K562 (cell line): ENCODE measurements around the gene RAPGEF5. TPM values are rescaled to one million over a fixed set of nuclear protein-coding genes. Genes with fewer than 3 reads are reported as not detected.

ENCODE experiments used
- ATAC-seq: fragments of 200-7000 bp; cut with Tn5 transposase; 3 replicates; pipeline ENCODE4 v1.9.1; 2020; ENCODE audit warnings: moderate library complexity
- BruUV-seq: library from RNA; stranded (reverse); fragments of 400-500 nt; replicated peaks from 2 replicates; lab custom pipeline; 2021; lab: Mats Ljungman, UMichigan
- CTCF ChIA-PET: fragments of 300-600 bp; formaldehyde crosslinking; extraction: SDS; loops from one replicate; lab custom pipeline; 2021; ENCODE audit warnings: low intra/inter-chr PET ratio; lab: Yijun Ruan, JAX
- POLR2A ChIA-PET: fragments of 300-600, 350-650 bp; sonication (Branson Sonifier 250); formaldehyde crosslinking; extraction: SDS; loops from one replicate; lab custom pipeline; 2021; ENCODE audit warnings: antibody characterized with exemption, inconsistent platforms; lab: Yijun Ruan, JAX
- DNase-seq, 4 experiments: peaks; one replicate each; pipeline versions ENCODE4 v3.0.0 to v3.0.0-alpha.2; 2011 to 2018; ENCODE audit warnings: low spot score in 3 of 4, mixed read lengths in 3 of 4; ENCODE audit errors: extremely low read depth in 1 of 4
- FAIRE-seq: peaks from 2 replicates; lab custom pipeline; 2011; peaks lifted over from hg19 to GRCh38; lab: Jason Lieb, UNC
- H2AFZ ChIP-seq: 2 replicates; pipeline ENCODE4 v1.6.0; 2011; ENCODE audit warnings: low read depth, low read length, control low read depth, inconsistent platforms
- H3K27ac ChIP-seq: fragments of 200-600 bp; 3 replicates; pipeline ENCODE4 v1.8.0; 2011; ENCODE audit warnings: low read depth, mild to moderate bottlenecking, control low read depth, inconsistent platforms, low read length, moderate library complexity, mixed read lengths; ENCODE audit errors: extremely low read depth
- H3K27me3 ChIP-seq, 2 experiments: fragments of 300-600 bp in 1 of 2; 2 replicates in 1 of 2; 3 replicates in 1 of 2; pipeline versions ENCODE4 v1.6.0 to v1.8.0; 2011; ENCODE audit warnings: inconsistent platforms in 2 of 2, low read length in 2 of 2, mild to moderate bottlenecking in 1 of 2, mixed read lengths in 1 of 2, moderate library complexity in 1 of 2; ENCODE audit not compliant: control insufficient read depth in 2 of 2, insufficient read depth in 2 of 2
- H3K36me3 ChIP-seq: fragments of 300-600 bp; 3 replicates; pipeline ENCODE4 v1.8.0; 2011; ENCODE audit warnings: mild to moderate bottlenecking, low read length, inconsistent platforms; ENCODE audit not compliant: control insufficient read depth, insufficient read depth
- H3K4me1 ChIP-seq, 2 experiments: fragments of 200-600 bp in 1 of 2; replicated peaks in 1 of 2; 2 replicates in 1 of 2; 3 replicates in 1 of 2; pipeline versions ENCODE4 v1.5.1 to v1.8.0; 2011; ENCODE audit warnings: inconsistent platforms in 2 of 2, low read length in 2 of 2, mild to moderate bottlenecking in 1 of 2, mixed read lengths in 1 of 2, moderate library complexity in 1 of 2; ENCODE audit not compliant: control insufficient read depth in 2 of 2, insufficient read depth in 2 of 2
- H3K4me2 ChIP-seq: 2 replicates; pipeline ENCODE4 v1.6.1; 2011; ENCODE audit warnings: low read length, control low read depth, inconsistent platforms, mixed read lengths; ENCODE audit not compliant: insufficient read depth
- H3K4me3 ChIP-seq: fragments of 200-600 bp; sonication (generic), shearing (Covaris generic); 2 replicates; pipeline ENCODE4 v1.5.1; 2016; ENCODE audit warnings: control low read depth, inconsistent platforms
- H3K79me2 ChIP-seq: fragments of 200-600 bp; 3 replicates; pipeline ENCODE4 v1.8.0; 2011; ENCODE audit warnings: low read length, inconsistent platforms; ENCODE audit not compliant: control insufficient read depth, insufficient read depth
- H3K9ac ChIP-seq, 2 experiments: 2 replicates each; pipeline versions ENCODE4 v1.6.0 to v1.6.1; 2011; ENCODE audit warnings: low read depth in 2 of 2, low read length in 2 of 2, control low read depth in 1 of 2, inconsistent platforms in 1 of 2, mild to moderate bottlenecking in 1 of 2, mixed read lengths in 1 of 2; ENCODE audit not compliant: insufficient read depth in 1 of 2
- H3K9me1 ChIP-seq: one replicate; pipeline ENCODE4 v1.6.0; 2011; ENCODE audit warnings: inconsistent platforms, mild to moderate bottlenecking, low read length, moderate library complexity; ENCODE audit not compliant: control insufficient read depth, insufficient read depth
- H3K9me3 ChIP-seq: replicated peaks from 2 replicates; pipeline ENCODE4 v1.5.1; 2011; ENCODE audit warnings: low read depth, low read length, inconsistent platforms; ENCODE audit not compliant: control insufficient read depth, insufficient read depth
- H4K20me1 ChIP-seq: replicated peaks from 2 replicates; pipeline ENCODE4 v1.6.1; 2011; ENCODE audit warnings: low read length, inconsistent platforms, mixed read lengths; ENCODE audit not compliant: control insufficient read depth, insufficient read depth
- ARID1B ChIP-seq: fragments of 450-650 bp; IDR thresholded peaks from 2 replicates; pipeline ENCODE4 v1.6.1; 2016; ENCODE audit warnings: antibody characterized with exemption, mild to moderate bottlenecking, inconsistent platforms
- CREB1 ChIP-seq, 2 experiments: sonication (generic) in 1 of 2; formaldehyde crosslinking in 1 of 2; IDR thresholded peaks; 2 replicates each; pipeline versions ENCODE4 v1.6.1 to v1.8.0; 2012 to 2022; ENCODE audit warnings: inconsistent platforms in 1 of 2, mild to moderate bottlenecking in 1 of 2, missing genetic modification reagents in 1 of 2, moderate library complexity in 1 of 2
- FOSL1 ChIP-seq: fragments of 200-800 bp; sonication (Bioruptor generic); conservative IDR thresholded peaks from 2 replicates; pipeline ENCODE4 v1.6.1; 2016; ENCODE audit warnings: missing genetic modification characterization, missing compliant biosample characterization
- ILK ChIP-seq: fragments of 450-650 bp; IDR thresholded peaks from 2 replicates; pipeline ENCODE4 v1.6.1; 2016; ENCODE audit warnings: missing genetic modification characterization, low read depth, mild to moderate bottlenecking, missing compliant biosample characterization, moderate library complexity, borderline replicate concordance
- JUND ChIP-seq, 2 experiments: IDR thresholded peaks; 2 replicates in 1 of 2; 3 replicates in 1 of 2; pipeline ENCODE4 v1.6.1; 2011; ENCODE audit warnings: borderline replicate concordance in 2 of 2, low read depth in 2 of 2, low read length in 2 of 2, improper control_type of control experiment in 1 of 2, missing biosample characterization in 1 of 2, missing genetic modification characterization in 1 of 2, missing genetic modification reagents in 1 of 2
- MEIS2 ChIP-seq: fragments of 450-650 bp; IDR thresholded peaks from 2 replicates; pipeline ENCODE4 v1.6.1; 2014; ENCODE audit warnings: mild to moderate bottlenecking; ENCODE audit not compliant: partially characterized antibody
- NR2C2 ChIP-seq, 2 experiments: fragments of 200-800 bp in 1 of 2; sonication (Bioruptor generic) in 1 of 2; sonication (generic) in 1 of 2; formaldehyde crosslinking in 1 of 2; IDR thresholded peaks; 2 replicates each; pipeline versions ENCODE4 v1.6.1 to v1.8.0; 2016 to 2022; ENCODE audit warnings: mild to moderate bottlenecking in 1 of 2, missing compliant biosample characterization in 1 of 2, missing genetic modification characterization in 1 of 2, missing genetic modification reagents in 1 of 2
- TAF9B ChIP-seq: fragments of 450-650 bp; IDR thresholded peaks from 2 replicates; pipeline ENCODE4 v1.6.1; 2018; ENCODE audit warnings: mild to moderate bottlenecking; ENCODE audit not compliant: partially characterized antibody
- WGBS: fragments of 100-300 bp; shearing (Covaris generic); methylation state at CpG from one replicate; pipeline ENCODE4 v1.1.6; 2016; ENCODE audit warnings: low coverage, mixed read lengths; ENCODE audit not compliant: insufficient coverage; ENCODE audit errors: missing lambda C conversion rate; 5-methylcytosine and 5-hydroxymethylcytosine counted together
- in situ Hi-C: fragments of 300-500 bp; cut with MboI; formaldehyde crosslinking; loops from 4 replicates; pipeline ENCODE4 v1.15.0; 2018; ENCODE audit warnings: inconsistent platforms, mixed read lengths
- intact Hi-C: fragments of 100-400 bp; cut with micrococcal nuclease; formaldehyde crosslinking; loops from 2 replicates; pipeline ENCODE4 v1.14.2; 2022
- polyA plus RNA-seq, 8 experiments: library from polyadenylated mRNA; depleted of rRNA in 4 of 8; stranded (reverse) in 5 of 8; unstranded in 3 of 8; fragments of >200 nt; fragmentation: Nextera tagmentation in 2 of 8; fragmentation: Illumina TruSeq in 1 of 8; extraction: Ambion mirVana in 2 of 8; extraction: Trizol in 1 of 8; gene quantifications; 2 replicates each; pipeline versions ENCODE4 v1.2.1 to v1.2.3, GENCODE V29; 2011 to 2014; ENCODE audit warnings: inconsistent platforms in 1 of 8, missing spikeins in 1 of 8
- total RNA-seq, 7 experiments: library from RNA; depleted of rRNA in 6 of 7; stranded (reverse); fragments of >200 nt in 6 of 7; fragmentation: Illumina TruSeq in 2 of 7; extraction: Trizol in 2 of 7; gene quantifications; 2 replicates each; pipeline versions ENCODE4 v1.2.1 to v1.2.3, GENCODE V29; 2011 to 2021; ENCODE audit warnings: low replicate concordance in 1 of 7
- TF ChIP-seq, protein P1 (sequence below), 2 experiments: fragments of 450-650 bp in 1 of 2; sonication (generic) in 1 of 2; formaldehyde crosslinking in 1 of 2; IDR thresholded peaks in 1 of 2; conservative IDR thresholded peaks in 1 of 2; 2 replicates each; pipeline versions ENCODE4 v1.6.1 to v1.8.1; 2016 to 2023; ENCODE audit warnings: mild to moderate bottlenecking in 2 of 2, moderate library complexity in 2 of 2, inconsistent platforms in 1 of 2, missing genetic modification reagents in 1 of 2

Gene RAPGEF5
- total and polyA plus RNA-seq, 9 of the 15 experiments (the other 6 are each of a cell fraction or from before 2014, with no cell fraction given) = 0.39 to 2.0 (median 1.1) TPM

GRCh38 chr7:22216309-22216708, 140.6 kb downstream of the RAPGEF5 start:
- Histone ChIP-seq H3K9me3 (no peaks in the 10 kb centered on the region), H3K79me2 (no peaks in the 10 kb centered on the region), H3K36me3 (no peaks in the 10 kb centered on the region), H2AFZ (no peak overlapping the region), H3K9me1 (no peaks in the 10 kb centered on the region), H3K4me2 (no peak overlapping the region), H3K27me3 (no peaks in the 10 kb centered on the region), H3K4me1 (peaks cover 0 to 7% of the 10 kb centered on the region in 2 experiments; a peak in 3 of 5 replicates), H3K4me3 (no peak overlapping the region), H3K9ac (no peak overlapping the region), H4K20me1 (no peaks in the 10 kb centered on the region), H3K27ac (no peak overlapping the region)
- POLR2A ChIA-PET = interaction anchor here (0.6 to 1.6 kb wide), 5 partner anchors 9 to 92 kb away, joined by 3 to 5 read pairs (median 3); no protein-coding TSS in a partner anchor
- TF ChIP-seq NR2C2 (CRISPR knock-in tag; IDR thresholded peaks at IDR 0.05) = no peak
- TF ChIP-seq NR2C2 (tag; IDR thresholded peaks at IDR 0.05) = peak; percentile 57
- TF ChIP-seq, protein P1, sequence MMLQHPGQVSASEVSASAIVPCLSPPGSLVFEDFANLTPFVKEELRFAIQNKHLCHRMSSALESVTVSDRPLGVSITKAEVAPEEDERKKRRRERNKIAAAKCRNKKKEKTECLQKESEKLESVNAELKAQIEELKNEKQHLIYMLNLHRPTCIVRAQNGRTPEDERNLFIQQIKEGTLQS (IDR thresholded peaks at IDR 0.05) = peak; percentile 33; the same call in 1 of the 2 replicates
- TF ChIP-seq, protein P1 (CRISPR knock-in tag; conservative IDR thresholded peaks at IDR 0.05) = no peak
- TF ChIP-seq ARID1B = peak; percentile 23; the same call in 1 of the 2 replicates
- no peak for TF ChIP-seq CREB1 (IDR thresholded peaks at IDR 0.05)
- TF ChIP-seq CREB1 (CRISPR knock-in tag; IDR thresholded peaks at IDR 0.05) = 0 out of 2 replicates have a peak, but pooled peaks have one; percentile 23
- peak; percentile 13 for TF ChIP-seq MEIS2
- no peak for TF ChIP-seq ILK (tag)
- TF ChIP-seq FOSL1 (tag) = peak; percentile 82
- TF ChIP-seq JUND (IDR thresholded peaks at IDR 0.05; ENCODE audit: borderline replicate concordance, low read depth, low read length) = peak; percentile 63; the same call in 1 of the 2 replicates
- TF ChIP-seq JUND (tag; IDR thresholded peaks at IDR 0.05; ENCODE audit: borderline replicate concordance, low read depth, low read length) = peak; percentile 44; the same call in 1 of the 3 replicates
- no peak for TF ChIP-seq TAF9B
- in situ Hi-C loops (no loop called here), intact Hi-C loops (no loop called here)
- peak in 1 of 4 experiments; percentile 16 for DNase-seq
- no peak for FAIRE-seq
- no TSS peak for BruUV-seq
- CTCF ChIA-PET = no interaction called here
- 0% methylated on average over 1 of the region's 1 CpG for WGBS
- no peak for ATAC-seq
